NCI-H2227 treated with DMSO at 0.1 percent for 48 hours (cell line): ENCODE data around the gene CELF1.
A peak's percentile ranks its signal among the peaks of the same experiment; 100 is the strongest.

Source experiments
- DNase-seq: peaks from one replicate; lab custom pipeline; 2025; lab: John Stamatoyannopoulos, UW

CELF1 gene

DNA sequence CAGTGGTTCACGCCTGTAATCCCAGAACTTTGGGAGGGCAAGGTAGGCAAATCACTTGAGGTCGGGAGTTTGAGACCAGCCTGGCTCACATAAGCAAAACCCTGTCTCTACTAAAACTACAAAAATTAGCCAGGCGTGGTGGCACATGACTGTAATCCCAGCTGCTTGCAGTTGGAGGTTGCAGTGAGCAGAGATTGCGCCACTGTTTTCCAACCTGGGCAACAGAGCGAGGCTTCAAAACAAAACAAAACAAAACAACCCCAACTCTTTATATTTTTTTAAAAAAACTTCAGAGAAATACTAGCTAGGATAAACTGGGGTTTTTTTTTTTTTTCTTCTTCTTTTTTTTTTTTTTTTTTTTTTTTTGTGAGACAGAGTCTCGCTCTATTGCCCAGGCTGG, 72.2 kb downstream of the CELF1 start:
- DNase-seq: no peak

DNA sequence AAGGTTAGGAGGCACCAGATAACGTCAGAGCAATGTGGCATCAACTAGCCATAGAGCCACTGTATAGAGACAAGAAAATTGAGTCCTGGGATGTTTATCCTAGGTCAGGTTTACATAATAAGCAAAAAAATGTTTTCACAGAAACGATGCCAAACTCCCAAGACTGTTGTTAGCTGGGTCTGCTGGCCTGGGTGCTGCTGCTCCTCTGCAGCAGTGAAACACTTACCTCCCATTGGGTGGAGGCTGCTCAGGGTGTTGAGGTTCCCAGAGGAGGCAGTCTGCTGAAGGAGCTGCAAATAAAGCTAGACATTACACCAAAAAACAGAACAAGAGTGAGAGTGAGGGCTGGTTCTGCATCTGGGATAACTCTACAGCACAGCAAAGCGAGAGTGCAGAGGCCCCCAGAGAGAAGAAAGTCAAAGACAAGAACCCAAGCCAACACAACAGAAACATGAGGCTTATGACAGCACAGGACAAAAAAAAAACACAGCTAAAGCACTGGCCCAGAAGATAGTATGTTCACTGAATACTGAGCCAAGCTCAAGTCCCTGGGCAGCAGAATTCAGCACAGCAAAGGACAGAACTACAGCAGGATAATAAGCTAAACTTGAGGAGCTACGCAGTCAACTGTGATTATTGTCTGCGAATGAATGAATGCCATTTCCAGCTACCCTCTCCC, 74.1 kb downstream of the CELF1 start:
- DNase-seq: no peak

GRCh38 chr11:47477753-47478152, 75.2 kb downstream of the CELF1 start:
- DNase-seq: no peak

GRCh38 chr11:47477323-47477722, 75.6 kb downstream of the CELF1 start:
- no peak for DNase-seq

GRCh38 chr11:47470671-47471070, 82.3 kb downstream of the CELF1 start:
- DNase-seq: no peak

- no peak for DNase-seq
Measured at GRCh38 chr11:47469361-47470179, 83.4 kb downstream of the CELF1 start.

- DNase-seq: peak; percentile 20
Measured at GRCh38 chr11:47468598-47469214, 84.2 kb downstream of the CELF1 start.

- DNase-seq: no peak
Measured at GRCh38 chr11:47467357-47467756, 85.6 kb downstream of the CELF1 start.

DNA sequence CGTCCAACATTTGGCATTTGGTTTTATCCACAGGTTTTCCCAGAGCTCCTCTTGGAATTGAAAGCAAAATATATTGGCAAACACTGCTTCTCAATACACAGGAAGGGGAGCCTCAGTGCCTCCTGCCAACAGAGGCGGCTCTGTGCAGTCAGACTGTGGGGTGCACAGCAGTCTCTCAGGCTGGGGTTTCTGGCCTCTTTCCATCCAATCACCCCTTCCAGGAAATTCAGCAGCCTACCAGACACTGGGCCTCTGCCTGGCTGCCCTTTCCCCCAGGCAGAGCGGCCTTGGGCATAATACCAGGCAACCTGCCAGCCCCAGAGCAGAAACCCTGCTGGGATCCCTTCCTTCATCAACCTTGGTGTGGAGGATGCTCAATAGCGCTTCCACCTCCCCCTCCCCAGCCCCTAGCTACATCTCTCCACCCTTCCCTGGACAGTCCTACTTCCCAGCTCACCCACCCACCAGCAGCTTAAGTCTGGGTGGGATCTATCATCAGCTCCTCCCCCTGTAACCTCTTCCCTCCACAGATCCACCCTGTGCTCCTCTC, 86.2 kb downstream of the CELF1 start:
- no peak for DNase-seq

- no peak for DNase-seq
Measured at GRCh38 chr11:47466201-47466600, 86.7 kb downstream of the CELF1 start.

DNA sequence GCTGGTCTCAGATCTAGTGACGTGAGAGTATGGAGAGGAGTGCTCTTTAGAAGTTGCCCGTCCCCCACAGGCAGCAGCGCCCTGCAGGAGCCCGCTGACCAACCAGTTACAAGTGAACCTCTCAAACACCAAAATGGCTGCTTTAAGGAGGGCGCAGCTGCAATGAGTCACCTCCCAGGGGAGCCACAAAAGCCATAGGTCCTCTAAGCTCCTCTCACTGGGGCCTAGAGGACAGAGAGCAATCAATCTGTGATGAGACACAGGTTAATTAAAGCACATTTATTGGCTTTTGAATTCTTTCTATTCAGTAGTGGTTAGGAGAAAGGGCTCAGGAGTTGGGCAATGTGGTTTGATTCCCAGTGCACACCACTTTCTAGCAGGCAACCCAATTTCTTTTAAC, 88.4 kb downstream of the CELF1 start:
- peak; percentile 70 for DNase-seq

DNA sequence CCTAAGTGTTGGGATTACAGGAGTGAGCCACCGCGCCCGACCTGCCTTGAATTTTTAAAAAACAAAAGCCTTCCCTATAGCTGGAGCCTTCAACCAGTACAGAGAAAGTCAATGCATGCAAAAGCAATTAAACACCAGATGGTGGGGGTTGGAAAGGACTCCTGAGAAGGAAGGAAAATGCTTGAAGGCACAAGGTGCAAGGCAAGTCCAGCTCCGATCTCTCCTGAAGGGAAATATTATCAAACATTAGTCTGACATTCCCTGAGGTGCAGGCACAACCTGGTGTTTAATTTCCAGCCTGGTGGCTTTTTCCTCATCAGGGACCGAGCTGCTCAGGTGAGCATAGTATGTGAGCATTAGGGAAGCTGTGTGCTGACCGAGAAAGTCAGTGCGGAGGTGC, 91.1 kb downstream of the CELF1 start:
- DNase-seq: no peak

GRCh38 chr11:47460571-47461235, 92.2 kb downstream of the CELF1 start:
- DNase-seq: no peak

- DNase-seq: peak; percentile 84
Measured at GRCh38 chr11:47454258-47454671, 98.7 kb downstream of the CELF1 start.

DNA sequence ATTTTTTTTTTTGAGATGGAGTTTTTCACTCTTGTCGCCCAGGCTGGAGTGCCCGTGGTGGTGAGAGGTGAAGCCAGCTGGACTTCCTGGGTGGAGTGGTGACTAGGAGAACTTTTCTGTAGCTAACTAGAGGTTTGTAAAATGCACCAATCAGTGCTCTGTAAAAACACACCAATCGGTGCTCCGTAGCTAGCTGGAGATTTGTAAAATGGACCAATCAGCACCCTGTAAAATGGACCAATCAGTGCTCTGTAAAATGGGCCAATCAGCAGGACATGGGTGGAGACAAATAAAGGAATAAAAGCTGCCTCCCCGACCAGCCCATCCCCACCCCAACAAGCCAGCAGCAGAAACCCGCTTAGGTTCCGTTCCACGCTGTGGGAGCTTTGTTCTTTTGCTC, 99.6 kb downstream of the CELF1 start:
- no peak for DNase-seq

GRCh38 chr11:47451990-47452389, 100.9 kb downstream of the CELF1 start:
- no peak for DNase-seq

GRCh38 chr11:47451436-47451835, 101.5 kb downstream of the CELF1 start:
- DNase-seq: no peak

DNA sequence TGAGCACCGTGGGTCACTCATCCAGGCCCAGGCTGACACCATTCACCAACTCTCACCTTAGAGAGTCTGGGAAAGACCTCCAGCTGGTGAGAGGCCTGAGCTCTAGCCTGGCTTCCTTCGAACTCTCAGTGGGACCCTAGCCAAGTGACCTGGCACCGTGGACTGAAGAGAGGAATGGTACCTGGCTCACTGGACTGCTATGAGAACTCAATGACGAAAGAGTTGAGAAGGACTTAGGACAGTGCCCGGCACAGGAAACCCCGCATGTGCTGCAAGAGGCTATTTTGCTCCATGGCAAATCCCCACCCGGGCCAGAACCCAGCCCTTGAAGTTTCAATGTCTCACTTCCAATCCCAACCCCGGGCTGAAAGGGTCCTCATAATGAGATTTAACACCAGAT, 103.4 kb downstream of the CELF1 start:
- no peak for DNase-seq

DNA sequence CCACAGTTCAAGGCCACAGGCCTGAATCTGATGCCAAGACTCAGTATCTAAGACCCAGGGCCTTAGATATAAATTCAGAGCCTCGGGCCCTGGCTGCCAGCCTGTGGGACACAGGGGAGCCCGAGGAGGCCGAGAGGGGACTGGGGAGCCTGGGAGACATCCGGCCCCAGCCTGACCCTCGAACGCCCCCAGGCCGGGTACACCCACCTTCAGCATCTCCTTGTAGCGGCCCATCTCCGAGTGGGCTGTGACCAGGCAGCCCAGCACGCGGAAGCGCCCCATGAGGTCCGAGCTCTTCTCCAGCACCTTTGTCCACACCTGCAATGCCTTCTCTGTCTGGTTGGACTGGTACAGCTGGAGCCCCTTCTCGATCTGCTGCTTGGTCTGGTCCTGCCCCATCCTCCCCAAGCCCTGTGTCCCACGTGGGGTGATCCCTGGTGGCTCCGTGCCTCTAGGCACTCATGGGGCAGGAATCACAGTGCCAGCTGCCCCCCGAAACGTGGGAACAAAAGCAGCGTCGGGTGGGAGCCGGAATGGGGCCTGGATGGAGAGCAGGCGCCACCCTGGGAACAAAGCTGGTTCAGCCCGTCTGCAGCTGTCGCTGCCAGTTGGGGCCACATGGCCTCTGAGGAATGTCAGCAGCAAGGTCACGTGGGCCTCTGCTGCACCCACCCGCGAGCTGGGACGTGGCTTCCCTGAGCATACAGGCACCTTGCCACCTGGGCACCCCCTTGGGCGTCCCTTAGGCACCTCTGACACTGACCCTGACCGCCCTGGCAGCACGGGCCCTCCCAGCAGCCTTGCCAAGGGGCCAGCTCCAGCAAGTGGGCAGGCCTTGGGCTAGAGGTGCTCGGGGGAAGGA, 104.1 kb downstream of the CELF1 start, which contains the start of gene RAPSN:
TSS of gene RAPSN (minus strand) at position 571 of the 862 bp plus-strand sequence. CDS start at position 399, 172 bp downstream.
- DNase-seq: no peak

GRCh38 chr11:47447906-47448305, 105.0 kb downstream of the CELF1 start:
- DNase-seq: no peak

- DNase-seq: no peak
Measured at GRCh38 chr11:47446833-47447232, 106.1 kb downstream of the CELF1 start.
